HEK293 (cell line): ENCODE measurements around the gene AFF1.

Source experiments
- CTCF ChIA-PET: fragments of 350-600 bp; formaldehyde crosslinking; extraction: SDS; loops from one replicate; lab custom pipeline; 2021; ENCODE audit warnings: antibody characterized with exemption; lab: Yijun Ruan, JAX
- POLR2A ChIA-PET: fragments of 300-600 bp; formaldehyde crosslinking; extraction: SDS; loops from one replicate; lab custom pipeline; 2020; ENCODE audit warnings: antibody characterized with exemption, inconsistent platforms; lab: Yijun Ruan, JAX
- H3K27ac ChIP-seq: fragments of 200-500 bp; sonication (Bioruptor generic); 2 replicates; pipeline ENCODE4 v1.5.1; 2014; ENCODE audit warnings: low read depth, low read length, control low read depth, inconsistent platforms; ENCODE audit errors: extremely low read depth
- H3K36me3 ChIP-seq, 2 experiments: fragments of 200-500 bp in 1 of 2; sonication (Bioruptor generic) in 1 of 2; 1 replicate in 1 of 2; 2 replicates in 1 of 2; pipeline ENCODE4 v1.5.1; 2014 to 2017; ENCODE audit warnings: inconsistent platforms in 2 of 2, low read length in 2 of 2; ENCODE audit not compliant: control insufficient read depth in 2 of 2, insufficient read depth in 1 of 2
- H3K4me1 ChIP-seq: fragments of 200-500 bp; sonication (Bioruptor generic); 2 replicates; pipeline ENCODE4 v1.5.1; 2014; ENCODE audit warnings: mild to moderate bottlenecking, low read length, inconsistent platforms; ENCODE audit not compliant: control insufficient read depth, insufficient read depth
- H3K4me3 ChIP-seq: 2 replicates; pipeline ENCODE4 v1.5.1; 2011; ENCODE audit warnings: low read depth, mild to moderate bottlenecking, control low read depth, low read length, moderate library complexity
- H3K9me3 ChIP-seq: fragments of 200-500 bp; sonication (Bioruptor generic); 2 replicates; pipeline ENCODE4 v1.5.1; 2014; ENCODE audit warnings: low read depth, low read length, inconsistent platforms; ENCODE audit not compliant: control insufficient read depth, insufficient read depth
- GLI4 ChIP-seq: fragments of 450-650 bp; formaldehyde crosslinking; IDR thresholded peaks from 2 replicates; pipeline ENCODE4 v1.5.1; 2016; ENCODE audit warnings: missing biosample characterization, missing genetic modification characterization
- HOXD13 ChIP-seq: sonication (generic); formaldehyde crosslinking; IDR thresholded peaks from 2 replicates; pipeline ENCODE4 v1.8.0; 2022; ENCODE audit warnings: missing genetic modification reagents, borderline replicate concordance
- MYNN ChIP-seq: fragments of 450-650 bp; formaldehyde crosslinking; IDR thresholded peaks from 2 replicates; pipeline ENCODE4 v1.5.1; 2016; ENCODE audit warnings: missing biosample characterization, missing genetic modification characterization, borderline replicate concordance
- OSR2 ChIP-seq: fragments of 450-650 bp; formaldehyde crosslinking; IDR thresholded peaks from 2 replicates; pipeline ENCODE4 v1.5.1; 2016; ENCODE audit warnings: missing biosample characterization, missing genetic modification characterization
- PRDM4 ChIP-seq: fragments of 450-650 bp; formaldehyde crosslinking; IDR thresholded peaks from 2 replicates; pipeline ENCODE4 v1.5.1; 2017; ENCODE audit warnings: missing biosample characterization, missing genetic modification characterization
- PRDM6 ChIP-seq: fragments of 450-650 bp; formaldehyde crosslinking; IDR thresholded peaks from 2 replicates; pipeline ENCODE4 v1.5.1; 2017; ENCODE audit warnings: missing biosample characterization, missing genetic modification characterization
- TCF7L2 ChIP-seq: IDR thresholded peaks from 2 replicates; pipeline ENCODE4 v1.6.1; 2011; ENCODE audit warnings: low read depth, mild to moderate bottlenecking, inconsistent platforms, low read length, moderate library complexity, borderline replicate concordance
- ZBTB44 ChIP-seq: fragments of 450-650 bp; IDR thresholded peaks from 2 replicates; pipeline ENCODE4 v1.5.1; 2018; ENCODE audit warnings: missing biosample characterization, mild to moderate bottlenecking, missing genetic modification characterization
- ZFP41 ChIP-seq: fragments of 450-650 bp; formaldehyde crosslinking; IDR thresholded peaks from 2 replicates; pipeline ENCODE4 v1.5.1; 2016; ENCODE audit warnings: missing biosample characterization, missing genetic modification characterization, borderline replicate concordance
- ZNF16 ChIP-seq: fragments of 450-650 bp; formaldehyde crosslinking; IDR thresholded peaks from 2 replicates; pipeline ENCODE4 v1.5.1; 2016; ENCODE audit warnings: low read depth, missing biosample characterization, missing genetic modification characterization
- ZNF341 ChIP-seq: fragments of 450-650 bp; formaldehyde crosslinking; IDR thresholded peaks from 2 replicates; pipeline ENCODE4; 2016; ENCODE audit warnings: low read depth, missing biosample characterization, missing genetic modification characterization
- ZNF530 ChIP-seq: fragments of 450-650 bp; formaldehyde crosslinking; IDR thresholded peaks from 2 replicates; pipeline ENCODE4 v1.5.1; 2016; ENCODE audit warnings: low read depth, missing biosample characterization, missing genetic modification characterization
- ZNF544 ChIP-seq: fragments of 450-650 bp; formaldehyde crosslinking; IDR thresholded peaks from 2 replicates; pipeline ENCODE4 v1.5.0; 2017; ENCODE audit warnings: missing biosample characterization, missing genetic modification characterization
- ZNF561 ChIP-seq: fragments of 450-650 bp; IDR thresholded peaks from 2 replicates; pipeline ENCODE4 v1.5.1; 2018; ENCODE audit warnings: missing biosample characterization, missing genetic modification characterization, borderline replicate concordance
- ZNF580 ChIP-seq: fragments of 450-650 bp; formaldehyde crosslinking; IDR thresholded peaks from 2 replicates; pipeline ENCODE4 v1.5.1; 2016; ENCODE audit warnings: missing biosample characterization, missing genetic modification characterization
- ZNF843 ChIP-seq: fragments of 450-650 bp; formaldehyde crosslinking; IDR thresholded peaks from 2 replicates; pipeline ENCODE4 v1.5.1; 2016; ENCODE audit warnings: missing biosample characterization, missing genetic modification characterization

The AFF1 gene

GRCh38 chr4:87003266-87003665 is 68.5 kb downstream of the AFF1 start:
- Histone ChIP-seq H3K27ac (no peak overlapping the region), H3K4me1 (no peaks in the 10 kb centered on the region), H3K36me3 (no peaks in the 10 kb centered on the region), H3K9me3 (no peaks in the 10 kb centered on the region), H3K4me3 (no peak overlapping the region)
- peak; percentile 79 for TF ChIP-seq OSR2
- no peak for TF ChIP-seq ZNF544 (tag by site-specific recombination)
- TF ChIP-seq HOXD13 (CRISPR knock-in tag) = no peak
- no peak for TF ChIP-seq MYNN
- TF ChIP-seq ZNF561 (tag by site-specific recombination) = no peak
- TF ChIP-seq ZBTB44 (tag by site-specific recombination) = no peak
- no peak for TF ChIP-seq ZNF530
- TF ChIP-seq ZNF16 = no peak
- no peak for TF ChIP-seq PRDM4
- TF ChIP-seq GLI4 = no peak
- TF ChIP-seq ZFP41 = no peak
- peak; percentile 16 for TF ChIP-seq PRDM6 (tag by site-specific recombination)
- 0 out of 2 replicates have a peak, but pooled peaks have one; percentile 30 for TF ChIP-seq ZNF843 (tag by site-specific recombination)
- no peak for TF ChIP-seq TCF7L2
- no peak for TF ChIP-seq ZNF341 (tag by site-specific recombination)
- CTCF ChIA-PET = interaction anchor here (3.6 kb wide), 1 partner anchor 81 kb away, joined by 18 read pairs; no protein-coding TSS in a partner anchor
- POLR2A ChIA-PET = no interaction called here

- Histone ChIP-seq H3K27ac (no peak overlapping the region), H3K4me3 (no peak overlapping the region), H3K9me3 (no peaks in the 10 kb centered on the region), H3K4me1 (no peaks in the 10 kb centered on the region), H3K36me3 (no peaks in the 10 kb centered on the region)
- TF ChIP-seq PRDM6 (tag by site-specific recombination) (peak; percentile 61), ZNF580 (tag by site-specific recombination) (no peak)
- ChIA-PET CTCF (interaction anchor here (0.7 to 3.6 kb wide), 4 partner anchors 70 to 105 kb away, joined by 3 to 18 read pairs (median 6); partner anchors contain the start of gene AFF1), POLR2A (interaction anchor here (1.4 to 3.3 kb wide), 3 partner anchors 70 to 82 kb away, joined by 3 to 69 read pairs (median 17); partner anchors contain the start of gene AFF1)
Measured at GRCh38 chr4:87005369-87005689, 70.5 kb downstream of the AFF1 start.
